Measurements from ENCODE around the gene DGKI.

- TF ChIP-seq CTCF (IDR thresholded peaks at IDR 0.05) (no peak), POLR2A (IDR thresholded peaks at IDR 0.05) (no peak)
Observed at GRCh38 chr7:137885678-137886077, 38.9 kb upstream of the DGKI start.
